ENCODE results near the gene ACTL6A. TPM values are rescaled to one million over a fixed set of nuclear protein-coding genes. Genes with fewer than 3 reads are reported as not detected.

The ACTL6A gene
- total and polyA plus RNA-seq, 2 donors from 2014 or later: 23.7 to 40.7 TPM

DNA sequence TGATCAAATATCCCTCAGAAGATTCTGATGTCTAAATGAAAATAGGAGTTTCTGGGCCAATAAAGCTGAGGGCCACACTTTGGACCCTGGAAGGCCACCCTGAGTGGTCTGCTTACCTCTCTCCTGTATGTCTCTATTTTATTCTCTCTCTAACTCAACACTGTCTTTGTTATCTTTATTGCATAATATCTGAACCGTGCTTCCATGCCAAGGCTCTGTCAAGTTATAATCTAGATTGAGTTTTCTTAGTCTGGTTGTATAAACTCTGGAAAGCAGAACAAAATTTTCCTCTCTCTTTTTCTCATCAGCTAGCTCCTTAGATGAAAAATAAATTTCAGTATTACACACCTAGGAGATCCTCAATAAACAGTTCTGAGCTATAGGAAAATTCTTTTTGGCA lies 36.2 kb upstream of the ACTL6A start:
- DNase-seq: no peak
- no peak overlapping the region for H3K4me3 ChIP-seq (ENCODE audit: low read length in 3 of 3)
- H3K4me1 ChIP-seq (ENCODE audit: control insufficient read depth in 2 of 3, insufficient read depth in 2 of 3, low read depth in 1 of 3, low read length in 3 of 3): no peaks in the 10 kb centered on the region
- no peaks in the 10 kb centered on the region for H3K36me3 ChIP-seq (ENCODE audit: control insufficient read depth in 2 of 3, insufficient read depth in 3 of 3, low read length in 3 of 3)
- H3K9ac ChIP-seq (ENCODE audit: low read length in 3 of 3): no peak overlapping the region
- intact Hi-C loops (cut with DNase I): no loop called here
- FAIRE-seq: no peak
- no peaks in the 10 kb centered on the region for H3K27me3 ChIP-seq (ENCODE audit: control insufficient read depth, insufficient read depth, low read length)
- H3K27ac ChIP-seq (ENCODE audit: low read depth in 2 of 2, low read length in 2 of 2): no peak overlapping the region
- H3K9me3 ChIP-seq (ENCODE audit: control insufficient read depth in 2 of 3, insufficient read depth in 1 of 3, low read length in 3 of 3): no peaks in the 10 kb centered on the region
- TF ChIP-seq, protein P1, sequence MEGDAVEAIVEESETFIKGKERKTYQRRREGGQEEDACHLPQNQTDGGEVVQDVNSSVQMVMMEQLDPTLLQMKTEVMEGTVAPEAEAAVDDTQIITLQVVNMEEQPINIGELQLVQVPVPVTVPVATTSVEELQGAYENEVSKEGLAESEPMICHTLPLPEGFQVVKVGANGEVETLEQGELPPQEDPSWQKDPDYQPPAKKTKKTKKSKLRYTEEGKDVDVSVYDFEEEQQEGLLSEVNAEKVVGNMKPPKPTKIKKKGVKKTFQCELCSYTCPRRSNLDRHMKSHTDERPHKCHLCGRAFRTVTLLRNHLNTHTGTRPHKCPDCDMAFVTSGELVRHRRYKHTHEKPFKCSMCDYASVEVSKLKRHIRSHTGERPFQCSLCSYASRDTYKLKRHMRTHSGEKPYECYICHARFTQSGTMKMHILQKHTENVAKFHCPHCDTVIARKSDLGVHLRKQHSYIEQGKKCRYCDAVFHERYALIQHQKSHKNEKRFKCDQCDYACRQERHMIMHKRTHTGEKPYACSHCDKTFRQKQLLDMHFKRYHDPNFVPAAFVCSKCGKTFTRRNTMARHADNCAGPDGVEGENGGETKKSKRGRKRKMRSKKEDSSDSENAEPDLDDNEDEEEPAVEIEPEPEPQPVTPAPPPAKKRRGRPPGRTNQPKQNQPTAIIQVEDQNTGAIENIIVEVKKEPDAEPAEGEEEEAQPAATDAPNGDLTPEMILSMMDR (IDR thresholded peaks at IDR 0.05; ENCODE audit: borderline replicate concordance, extremely low read depth, insufficient read depth): no peak

DNA sequence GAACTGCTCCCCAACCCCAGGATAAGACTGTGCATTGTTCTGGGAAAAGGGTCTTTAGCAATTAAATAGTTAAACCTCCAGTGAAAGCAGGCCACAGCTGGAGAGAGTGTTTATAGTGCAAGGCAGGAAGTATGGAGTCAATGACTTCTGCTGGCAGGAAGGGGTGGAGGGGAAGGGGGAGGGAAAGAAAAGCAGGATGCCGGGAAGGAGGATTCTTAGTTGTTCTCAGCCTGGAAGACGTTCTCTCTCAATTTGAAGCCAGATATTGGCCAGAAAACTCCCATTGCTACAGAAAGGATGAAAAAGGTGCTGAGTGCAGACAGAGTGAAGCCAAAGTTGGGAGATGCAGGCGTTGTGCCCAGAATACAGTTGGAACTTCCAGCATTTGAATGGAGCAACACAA lies 35.7 kb upstream of the ACTL6A start:
- Histone ChIP-seq H3K9ac (ENCODE audit: low read length in 3 of 3) (peak overlapping the region in 1 of 3 donors; percentile 50), H3K9me3 (ENCODE audit: control insufficient read depth in 2 of 3, insufficient read depth in 1 of 3, low read length in 3 of 3) (no peaks in the 10 kb centered on the region), H3K36me3 (ENCODE audit: control insufficient read depth in 2 of 3, insufficient read depth in 3 of 3, low read length in 3 of 3) (no peaks in the 10 kb centered on the region), H3K4me1 (ENCODE audit: control insufficient read depth in 2 of 3, insufficient read depth in 2 of 3, low read depth in 1 of 3, low read length in 3 of 3) (no peaks in the 10 kb centered on the region), H3K27ac (ENCODE audit: low read depth in 2 of 2, low read length in 2 of 2) (peak overlapping the region in 1 of 2 donors; percentile 21), H3K4me3 (ENCODE audit: low read length in 3 of 3) (peak overlapping the region in 2 of 3 donors; percentile 16 to 70), H3K27me3 (ENCODE audit: control insufficient read depth, insufficient read depth, low read length) (no peaks in the 10 kb centered on the region)
- intact Hi-C loops (cut with DNase I): no loop called here
- no peak for FAIRE-seq
- TF ChIP-seq, protein P1 (IDR thresholded peaks at IDR 0.05; ENCODE audit: borderline replicate concordance, extremely low read depth, insufficient read depth): no peak
- peak in 4 of 5 donors; percentile 59 to 95 (median 78) for DNase-seq

DNA sequence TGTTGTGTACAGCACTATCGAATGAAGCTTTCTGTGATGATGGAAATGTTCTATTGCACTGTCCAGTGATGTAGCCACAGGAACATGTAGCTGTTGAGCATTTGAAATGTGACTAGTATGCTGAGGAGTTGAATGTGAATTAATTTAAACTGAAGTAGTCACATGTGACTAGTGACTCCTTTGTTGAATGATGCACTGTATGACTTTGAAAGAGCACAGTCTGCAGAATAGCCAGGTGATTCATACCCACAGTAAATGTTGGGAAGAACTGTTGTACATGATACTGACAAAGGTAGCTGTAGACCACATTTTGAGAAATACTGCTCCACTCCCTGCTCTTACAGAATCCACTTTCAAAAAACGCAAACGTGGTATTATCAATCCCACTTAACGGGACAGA lies 34.0 kb upstream of the ACTL6A start:
- Histone ChIP-seq H3K9me3 (ENCODE audit: control insufficient read depth in 2 of 3, insufficient read depth in 1 of 3, low read length in 3 of 3) (no peaks in the 10 kb centered on the region), H3K27ac (ENCODE audit: low read depth in 2 of 2, low read length in 2 of 2) (no peak overlapping the region)

More for the DNA sequence above, 34.0 kb upstream of the ACTL6A start:
- Histone ChIP-seq H3K4me3 (ENCODE audit: low read length in 3 of 3) (no peak overlapping the region), H3K9ac (ENCODE audit: low read length in 3 of 3) (no peak overlapping the region), H3K27me3 (ENCODE audit: control insufficient read depth, insufficient read depth, low read length) (no peaks in the 10 kb centered on the region), H3K4me1 (ENCODE audit: control insufficient read depth in 2 of 3, insufficient read depth in 2 of 3, low read depth in 1 of 3, low read length in 3 of 3) (no peaks in the 10 kb centered on the region), H3K36me3 (ENCODE audit: control insufficient read depth in 2 of 3, insufficient read depth in 3 of 3, low read length in 3 of 3) (no peaks in the 10 kb centered on the region)
- intact Hi-C loops (cut with DNase I): no loop called here
- TF ChIP-seq, protein P1 (IDR thresholded peaks at IDR 0.05; ENCODE audit: borderline replicate concordance, extremely low read depth, insufficient read depth): no peak
- DNase-seq (no peak), FAIRE-seq (no peak)

All from kidney (tissue), 14 donors.